ENCODE results near the gene CDHR3. TPM values are rescaled to one million over a fixed set of nuclear protein-coding genes. Genes with fewer than 3 reads are reported as not detected.

The CDHR3 gene
- total RNA-seq (7.1 TPM), polyA plus RNA-seq (ENCODE audit: insufficient read depth, low read depth, low replicate concordance) (3.6 TPM)
- long read RNA-seq, donor 1, result 0 reads
- long read RNA-seq, donor 2, result 0 reads
- long read RNA-seq, donor 3, result 0 reads
- long read RNA-seq, donor 4, result 0 reads
- long read RNA-seq, donor 5, result 0 reads
- long read RNA-seq, donor 6, result 0 reads
- long read RNA-seq, donor 7, partial matches to known transcripts, result 0 of 5 reads
- long read RNA-seq, donor 7, other reads (novel, unspliced or antisense), result 5 of 5 reads
- long read RNA-seq, donor 8, result 0 reads
- long read RNA-seq, donor 9, result 0 reads
- long read RNA-seq, donor 10, result 0 reads

- no peak for TF ChIP-seq CTCF (IDR thresholded peaks at IDR 0.05; ENCODE audit: borderline replicate concordance, extremely low read depth, insufficient read depth)
- H3K36me3 ChIP-seq (ENCODE audit: control insufficient read depth in 2 of 3, insufficient read depth in 3 of 3, low read length in 3 of 3), result no peaks in the 10 kb centered on the region
- no peaks in the 10 kb centered on the region for H3K27me3 ChIP-seq (ENCODE audit: control insufficient read depth, insufficient read depth, low read length)
- H3K9ac ChIP-seq (ENCODE audit: low read length in 3 of 3), result no peak within 1 kb of the TSS
- H3K9me3 ChIP-seq (ENCODE audit: control insufficient read depth in 2 of 3, insufficient read depth in 1 of 3, low read length in 3 of 3), result no peaks in the 10 kb centered on the region
- FAIRE-seq (no peak), DNase-seq (no peak)
- no peak within 1 kb of the TSS for H3K27ac ChIP-seq (ENCODE audit: low read depth in 2 of 2, low read length in 2 of 2)
- H3K4me3 ChIP-seq (ENCODE audit: low read length in 3 of 3), result no peak within 1 kb of the TSS
- H3K4me1 ChIP-seq (ENCODE audit: control insufficient read depth in 2 of 3, insufficient read depth in 2 of 3, low read depth in 1 of 3, low read length in 3 of 3), result no peaks in the 10 kb centered on the region
- intact Hi-C loops (cut with DNase I), result no loop called here
Observed at GRCh38 chr7:105963038-105963667, at the start of gene CDHR3. Gene CDHR3, plus strand, starts transcription at chr7:105963264. Its CDS starts 55 bp downstream, at chr7:105963319.

GRCh38 chr7:105913947-105914346 lies 49.1 kb upstream of the CDHR3 start:
- Histone ChIP-seq H3K4me1 (ENCODE audit: control insufficient read depth in 2 of 3, insufficient read depth in 2 of 3, low read depth in 1 of 3, low read length in 3 of 3) (no peaks in the 10 kb centered on the region), H3K36me3 (ENCODE audit: control insufficient read depth in 2 of 3, insufficient read depth in 3 of 3, low read length in 3 of 3) (peaks cover 0 to 7% (median 0%) of the 10 kb centered on the region in 3 donors), H3K27me3 (ENCODE audit: control insufficient read depth, insufficient read depth, low read length) (no peaks in the 10 kb centered on the region), H3K27ac (ENCODE audit: low read depth in 2 of 2, low read length in 2 of 2) (no peak overlapping the region), H3K9me3 (ENCODE audit: control insufficient read depth in 2 of 3, insufficient read depth in 1 of 3, low read length in 3 of 3) (peaks cover 0 to 3% (median 0%) of the 10 kb centered on the region in 3 donors), H3K9ac (ENCODE audit: low read length in 3 of 3) (no peak overlapping the region), H3K4me3 (ENCODE audit: low read length in 3 of 3) (no peak overlapping the region)
- DNase-seq (no peak), FAIRE-seq (no peak)
- no peak for TF ChIP-seq CTCF (IDR thresholded peaks at IDR 0.05; ENCODE audit: borderline replicate concordance, extremely low read depth, insufficient read depth)
- intact Hi-C loops (cut with DNase I), result no loop called here

- Histone ChIP-seq H3K36me3 (ENCODE audit: control insufficient read depth in 2 of 3, insufficient read depth in 3 of 3, low read length in 3 of 3) (no peaks in the 10 kb centered on the region), H3K27me3 (ENCODE audit: control insufficient read depth, insufficient read depth, low read length) (no peaks in the 10 kb centered on the region), H3K9ac (ENCODE audit: low read length in 3 of 3) (no peak overlapping the region), H3K4me1 (ENCODE audit: control insufficient read depth in 2 of 3, insufficient read depth in 2 of 3, low read depth in 1 of 3, low read length in 3 of 3) (no peaks in the 10 kb centered on the region), H3K27ac (ENCODE audit: low read depth in 2 of 2, low read length in 2 of 2) (no peak overlapping the region), H3K9me3 (ENCODE audit: control insufficient read depth in 2 of 3, insufficient read depth in 1 of 3, low read length in 3 of 3) (no peaks in the 10 kb centered on the region), H3K4me3 (ENCODE audit: low read length in 3 of 3) (no peak overlapping the region)
- FAIRE-seq, result no peak
- intact Hi-C loops (cut with DNase I), result no loop called here
- no peak for DNase-seq
- no peak for TF ChIP-seq CTCF (IDR thresholded peaks at IDR 0.05; ENCODE audit: borderline replicate concordance, extremely low read depth, insufficient read depth)
Observed at GRCh38 chr7:105916603-105917002, 46.5 kb upstream of the CDHR3 start.

Data from kidney (tissue), 22 donors.